Spleen (tissue), 7 donors: ENCODE data around the gene ST7L.

ENCODE experiments used
- POLR2A ChIP-seq, 3 donors: fragments of 450-650 bp; IDR thresholded peaks; one replicate each; pipeline ENCODE4 v1.5.1; 2017; ENCODE audit warnings: antibody characterized with exemption in 3 of 3, mild to moderate bottlenecking in 1 of 3
- POLR2AphosphoS5 ChIP-seq, 3 donors: sonication (generic); formaldehyde crosslinking; IDR thresholded peaks; one replicate each; pipeline ENCODE4 v1.5.1; 2017; ENCODE audit warnings: antibody characterized with exemption in 3 of 3
- TF ChIP-seq, protein P1 (sequence below), 11 experiments: fragments of 200-600 bp in 7 of 11; fragments of 450-650 bp in 4 of 11; sonication (generic) in 4 of 11; IDR thresholded peaks in 8 of 11; conservative IDR thresholded peaks in 3 of 11; 1 replicate in 7 of 11; 2 replicates in 4 of 11; pipeline versions ENCODE4 v1.4.0 to v1.8.0; 2016 to 2021; ENCODE audit warnings: antibody characterized with exemption in 11 of 11, inconsistent platforms in 4 of 11, mild to moderate bottlenecking in 1 of 11
- donor health status: DM: no; HTN: no; CAD: no; lungs with moderate emphysema.
- donor health status: DM: no; HTN: no; CAD: no.
- donor health status: DM: no; HTN: no; CAD: no.

GRCh38 chr1:112665857-112666256, 46.9 kb upstream of the ST7L start:
- TF ChIP-seq, protein P1, sequence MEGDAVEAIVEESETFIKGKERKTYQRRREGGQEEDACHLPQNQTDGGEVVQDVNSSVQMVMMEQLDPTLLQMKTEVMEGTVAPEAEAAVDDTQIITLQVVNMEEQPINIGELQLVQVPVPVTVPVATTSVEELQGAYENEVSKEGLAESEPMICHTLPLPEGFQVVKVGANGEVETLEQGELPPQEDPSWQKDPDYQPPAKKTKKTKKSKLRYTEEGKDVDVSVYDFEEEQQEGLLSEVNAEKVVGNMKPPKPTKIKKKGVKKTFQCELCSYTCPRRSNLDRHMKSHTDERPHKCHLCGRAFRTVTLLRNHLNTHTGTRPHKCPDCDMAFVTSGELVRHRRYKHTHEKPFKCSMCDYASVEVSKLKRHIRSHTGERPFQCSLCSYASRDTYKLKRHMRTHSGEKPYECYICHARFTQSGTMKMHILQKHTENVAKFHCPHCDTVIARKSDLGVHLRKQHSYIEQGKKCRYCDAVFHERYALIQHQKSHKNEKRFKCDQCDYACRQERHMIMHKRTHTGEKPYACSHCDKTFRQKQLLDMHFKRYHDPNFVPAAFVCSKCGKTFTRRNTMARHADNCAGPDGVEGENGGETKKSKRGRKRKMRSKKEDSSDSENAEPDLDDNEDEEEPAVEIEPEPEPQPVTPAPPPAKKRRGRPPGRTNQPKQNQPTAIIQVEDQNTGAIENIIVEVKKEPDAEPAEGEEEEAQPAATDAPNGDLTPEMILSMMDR (IDR thresholded peaks at IDR 0.05 in 8 of 11, conservative IDR thresholded peaks at IDR 0.05 in 3 of 11) = no peak
- TF ChIP-seq POLR2AphosphoS5 (IDR thresholded peaks at IDR 0.05) (no peak), POLR2A (IDR thresholded peaks at IDR 0.05) (no peak)
